ENCODE data around the gene ASXL1. TPM values are rescaled to one million over a fixed set of nuclear protein-coding genes. Genes with fewer than 3 reads are reported as not detected.

The ASXL1 gene
- total RNA-seq, 2 donors from 2014 or later, result 74.5 to 135 TPM

DNA sequence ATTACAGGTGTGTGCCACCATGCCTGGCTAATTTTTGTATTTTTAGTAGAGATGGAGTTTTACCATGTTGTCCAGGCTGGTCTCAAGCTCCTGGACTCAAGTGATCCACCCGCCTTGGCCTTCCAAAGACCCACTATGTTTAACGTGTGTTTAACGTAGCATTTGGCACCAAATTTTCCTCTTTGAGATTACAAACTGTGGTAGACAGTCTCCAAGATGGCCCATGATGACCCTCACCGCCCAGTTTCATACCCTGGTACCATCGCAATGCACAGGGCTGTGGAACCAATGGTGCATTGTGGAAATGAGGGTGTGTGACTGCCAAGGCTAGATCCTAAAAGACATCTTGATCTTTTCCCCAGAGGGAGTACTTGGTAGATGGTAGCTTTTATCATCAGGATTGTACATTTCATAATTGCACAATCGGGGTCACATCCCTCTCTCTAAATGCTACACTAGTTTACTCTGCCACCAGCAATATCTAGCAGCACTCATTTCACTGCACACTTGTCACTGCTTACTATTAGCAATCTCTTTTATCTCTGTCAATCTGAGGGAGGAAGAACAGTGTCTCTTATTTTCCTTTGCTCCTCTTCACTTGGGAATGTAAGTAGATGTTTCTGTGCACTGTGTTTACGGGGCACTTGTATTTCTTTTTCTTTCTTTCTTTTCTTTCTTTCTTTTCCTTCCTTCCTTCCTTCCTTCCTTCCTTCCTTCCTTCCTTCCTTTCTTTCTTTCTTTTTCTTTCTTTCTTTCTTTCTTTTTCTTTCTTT lies 130.1 kb downstream of the ASXL1 start:
- TF ChIP-seq, protein P1, sequence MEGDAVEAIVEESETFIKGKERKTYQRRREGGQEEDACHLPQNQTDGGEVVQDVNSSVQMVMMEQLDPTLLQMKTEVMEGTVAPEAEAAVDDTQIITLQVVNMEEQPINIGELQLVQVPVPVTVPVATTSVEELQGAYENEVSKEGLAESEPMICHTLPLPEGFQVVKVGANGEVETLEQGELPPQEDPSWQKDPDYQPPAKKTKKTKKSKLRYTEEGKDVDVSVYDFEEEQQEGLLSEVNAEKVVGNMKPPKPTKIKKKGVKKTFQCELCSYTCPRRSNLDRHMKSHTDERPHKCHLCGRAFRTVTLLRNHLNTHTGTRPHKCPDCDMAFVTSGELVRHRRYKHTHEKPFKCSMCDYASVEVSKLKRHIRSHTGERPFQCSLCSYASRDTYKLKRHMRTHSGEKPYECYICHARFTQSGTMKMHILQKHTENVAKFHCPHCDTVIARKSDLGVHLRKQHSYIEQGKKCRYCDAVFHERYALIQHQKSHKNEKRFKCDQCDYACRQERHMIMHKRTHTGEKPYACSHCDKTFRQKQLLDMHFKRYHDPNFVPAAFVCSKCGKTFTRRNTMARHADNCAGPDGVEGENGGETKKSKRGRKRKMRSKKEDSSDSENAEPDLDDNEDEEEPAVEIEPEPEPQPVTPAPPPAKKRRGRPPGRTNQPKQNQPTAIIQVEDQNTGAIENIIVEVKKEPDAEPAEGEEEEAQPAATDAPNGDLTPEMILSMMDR (IDR thresholded peaks at IDR 0.05), result no peak
- no peaks in the 10 kb centered on the region for H3K9me3 ChIP-seq
- no peak for DNase-seq (ENCODE audit: low spot score)

More for the DNA sequence above, 130.1 kb downstream of the ASXL1 start:
- no peak for ATAC-seq (ENCODE audit: insufficient number of reproducible peaks, low FRiP score, low read depth)
- no peaks in the 10 kb centered on the region for H3K36me3 ChIP-seq
- H3K27ac ChIP-seq, result no peak overlapping the region
- no peaks in the 10 kb centered on the region for H3K27me3 ChIP-seq (replicated peaks; ENCODE audit: insufficient read depth)
- H3K4me3 ChIP-seq, result no peak overlapping the region
- peaks cover 0 to 7% of the 10 kb centered on the region in 2 donors for H3K4me1 ChIP-seq (ENCODE audit: control insufficient read depth in 1 of 2, low read depth in 2 of 2)

Other genes starting within 250 kb of the ASXL1 start
- gene TM9SF4, start 248.6 kb upstream of the ASXL1 start, total RNA-seq, result 10 to 100 TPM; 33.4 TPM
- 1 to 10 TPM; 3.8 to 7.5 TPM for gene PLAGL2, start 150.6 kb upstream of the ASXL1 start, total RNA-seq
- 10 to 100 TPM; 30.8 to 37.1 TPM for gene POFUT1, start 150.5 kb upstream of the ASXL1 start, total RNA-seq
- gene KIF3B, start 80.7 kb upstream of the ASXL1 start, total RNA-seq, result 10 to 100 TPM; 20.7 to 30.7 TPM
- 10 to 100 TPM; 17.5 to 23.7 TPM for gene NOL4L, start 227.0 kb downstream of the ASXL1 start, total RNA-seq